ENCODE data around the gene DHCR7. TPM values are rescaled to one million over a fixed set of nuclear protein-coding genes. Genes with fewer than 3 reads are reported as not detected.

The DHCR7 gene
- total RNA-seq, 6 experiments from 2014 or later = 42.0 to 320 (median 126) TPM

- no peaks in the 10 kb centered on the region for H3K9me3 ChIP-seq
- peak in 1 of 3 donors; percentile 59 for DNase-seq
- no peak overlapping the region for H3K4me3 ChIP-seq
- H3K4me1 ChIP-seq = no peaks in the 10 kb centered on the region
- H3K36me3 ChIP-seq = peaks cover 0 to 30% (median under 1%) of the 10 kb centered on the region in 4 donors
- no peak overlapping the region for H3K27ac ChIP-seq
- ATAC-seq = peak; percentile 28 to 73 (median 36)
- TF ChIP-seq POLR2A (IDR thresholded peaks at IDR 0.05) = no peak
- no peak for TF ChIP-seq CTCF (IDR thresholded peaks at IDR 0.05)
- 87% methylated on average over 3 of the region's 15 CpGs for WGBS (ENCODE audit: insufficient coverage, low coverage, low lambda C conversion rate, missing lambda C conversion rate)
- intact Hi-C loops (cut with DNase I) = no loop called here
- H3K27me3 ChIP-seq = no peaks in the 10 kb centered on the region
Measured at GRCh38 chr11:71489311-71490043, 41.3 kb upstream of the DHCR7 start.

GRCh38 chr11:71488681-71489270 is 40.6 kb upstream of the DHCR7 start:
- Histone ChIP-seq H3K27ac (no peak overlapping the region), H3K27me3 (no peaks in the 10 kb centered on the region), H3K36me3 (peaks cover 0 to 33% (median 1%) of the 10 kb centered on the region in 4 donors), H3K4me1 (no peaks in the 10 kb centered on the region), H3K4me3 (no peak overlapping the region), H3K9me3 (no peaks in the 10 kb centered on the region)
- 64% methylated on average over 6 of the region's 6 CpGs for WGBS (ENCODE audit: insufficient coverage, low coverage, low lambda C conversion rate, missing lambda C conversion rate)
- ATAC-seq (no peak), DNase-seq (no peak)
- intact Hi-C loops (cut with DNase I) = no loop called here
- TF ChIP-seq CTCF (IDR thresholded peaks at IDR 0.05) (no peak), POLR2A (IDR thresholded peaks at IDR 0.05) (no peak)

- peak in 1 of 3 donors; percentile 11 for DNase-seq
- intact Hi-C loops (cut with DNase I) = no loop called here
- no peaks in the 10 kb centered on the region for H3K4me1 ChIP-seq
Measured at GRCh38 chr11:71486320-71486719, 38.1 kb upstream of the DHCR7 start.

GRCh38 chr11:71485466-71485865 is 37.3 kb upstream of the DHCR7 start:
- no peaks in the 10 kb centered on the region for H3K4me1 ChIP-seq
- no peaks in the 10 kb centered on the region for H3K27me3 ChIP-seq
- no peaks in the 10 kb centered on the region for H3K9me3 ChIP-seq
- ATAC-seq (no peak), DNase-seq (peak in 1 of 3 donors; percentile 22)
- intact Hi-C loops (cut with DNase I) = no loop called here
- WGBS (ENCODE audit: insufficient coverage, low coverage, low lambda C conversion rate, missing lambda C conversion rate) = 100% methylated on average over 7 of the region's 18 CpGs
- TF ChIP-seq POLR2A (IDR thresholded peaks at IDR 0.05) (no peak), CTCF (IDR thresholded peaks at IDR 0.05) (no peak)
- no peak overlapping the region for H3K4me3 ChIP-seq
- H3K36me3 ChIP-seq = peaks cover 0 to 41% (median 3%) of the 10 kb centered on the region in 4 donors
- H3K27ac ChIP-seq = no peak overlapping the region

More at GRCh38 chr11:71486320-71486719, 38.1 kb upstream of the DHCR7 start:
- H3K9me3 ChIP-seq = no peaks in the 10 kb centered on the region
- ATAC-seq = no peak
- no peak overlapping the region for H3K27ac ChIP-seq
- 82% methylated on average over 1 of the region's 1 CpG for WGBS (ENCODE audit: insufficient coverage, low coverage, low lambda C conversion rate, missing lambda C conversion rate)
- no peak overlapping the region for H3K4me3 ChIP-seq
- H3K36me3 ChIP-seq = peaks cover 0 to 41% (median 3%) of the 10 kb centered on the region in 4 donors
- no peak for TF ChIP-seq POLR2A (IDR thresholded peaks at IDR 0.05)
- no peak for TF ChIP-seq CTCF (IDR thresholded peaks at IDR 0.05)
- H3K27me3 ChIP-seq = no peaks in the 10 kb centered on the region
